Ramos (cell line): Measurements from ENCODE around the gene MAST1.

Experiments used
- in situ Hi-C: fragments of 300-500 bp; cut with MboI; formaldehyde crosslinking; loops from one replicate; pipeline ENCODE4 v1.14.3; 2022; ENCODE audit warnings: low sequenced_read_pairs; ENCODE audit not compliant: unreplicated experiment

MAST1 gene

GRCh38 chr19:12838886-12839756 is 806 bp downstream of the MAST1 start:
- in situ Hi-C loops, result no loop called here

DNA sequence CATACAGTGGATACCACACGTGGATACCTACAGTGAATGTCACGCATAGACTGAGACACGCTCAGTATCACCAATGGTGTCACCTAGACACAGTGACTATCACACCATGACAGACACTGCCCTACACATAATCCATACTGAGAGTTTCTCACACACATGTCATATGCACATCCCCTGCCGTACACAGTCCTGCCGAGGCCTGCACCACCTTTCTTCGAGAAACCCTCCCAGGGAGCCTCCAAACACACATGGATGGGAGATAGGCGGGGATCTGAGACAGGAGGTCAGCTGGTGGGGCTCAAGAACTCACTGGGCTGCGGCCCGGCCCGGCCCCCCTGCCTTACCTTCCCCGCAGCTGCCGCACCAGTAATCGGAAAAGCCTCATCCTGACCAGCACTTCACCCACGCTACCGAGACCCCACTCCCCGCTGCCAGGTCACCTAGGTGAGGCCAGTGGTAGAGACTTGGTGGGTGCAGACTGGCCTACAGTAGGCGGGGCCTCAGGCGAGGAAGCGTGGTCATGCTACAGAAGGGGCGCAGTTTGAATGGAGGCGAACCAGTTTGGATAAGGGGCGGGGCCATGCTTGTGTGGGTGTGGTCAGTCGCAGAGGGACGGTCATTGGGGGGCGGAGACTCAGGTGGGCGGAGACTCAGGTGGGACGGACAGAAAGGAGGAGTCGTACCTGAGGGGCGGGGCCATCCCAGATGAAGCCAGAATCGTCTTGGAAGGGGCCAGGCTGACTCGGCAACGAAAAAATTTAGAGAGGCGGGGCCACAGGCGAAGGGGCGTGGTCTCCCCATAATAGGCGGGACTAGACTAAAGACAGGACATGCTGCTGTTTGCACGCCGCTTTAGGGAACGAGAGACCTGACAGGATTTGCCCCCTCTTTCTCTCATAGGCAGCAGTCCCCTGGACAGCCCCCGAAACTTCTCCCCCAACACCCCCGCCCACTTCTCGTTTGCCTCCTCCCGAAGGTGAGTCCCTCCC is 2.1 kb downstream of the MAST1 start:
- in situ Hi-C loops, result no loop called here

- in situ Hi-C loops, result no loop called here
Observed at GRCh38 chr19:12841094-12841493, 2.8 kb downstream of the MAST1 start.

- in situ Hi-C loops, result no loop called here
Observed at GRCh38 chr19:12842511-12842910, 4.2 kb downstream of the MAST1 start.

GRCh38 chr19:12843328-12843727 is 5.0 kb downstream of the MAST1 start:
- in situ Hi-C loops, result no loop called here

- in situ Hi-C loops, result no loop called here
Observed at GRCh38 chr19:12843999-12844732, 5.9 kb downstream of the MAST1 start.

- in situ Hi-C loops, result loop anchor here (5.0 kb wide), 1 partner anchor 84 kb away; no protein-coding TSS in a partner anchor
Observed at GRCh38 chr19:12846613-12847012, 8.3 kb downstream of the MAST1 start.

GRCh38 chr19:12847159-12848139 is 9.1 kb downstream of the MAST1 start:
- in situ Hi-C loops, result loop anchor here (5.0 kb wide), 1 partner anchor 85 kb away; no protein-coding TSS in a partner anchor

- in situ Hi-C loops, result no loop called here
Observed at GRCh38 chr19:12856653-12857052, 18.3 kb downstream of the MAST1 start.

GRCh38 chr19:12858041-12858928 is 20.0 kb downstream of the MAST1 start:
- in situ Hi-C loops, result no loop called here

- in situ Hi-C loops, result no loop called here
Observed at GRCh38 chr19:12859546-12859945, 21.2 kb downstream of the MAST1 start.

DNA sequence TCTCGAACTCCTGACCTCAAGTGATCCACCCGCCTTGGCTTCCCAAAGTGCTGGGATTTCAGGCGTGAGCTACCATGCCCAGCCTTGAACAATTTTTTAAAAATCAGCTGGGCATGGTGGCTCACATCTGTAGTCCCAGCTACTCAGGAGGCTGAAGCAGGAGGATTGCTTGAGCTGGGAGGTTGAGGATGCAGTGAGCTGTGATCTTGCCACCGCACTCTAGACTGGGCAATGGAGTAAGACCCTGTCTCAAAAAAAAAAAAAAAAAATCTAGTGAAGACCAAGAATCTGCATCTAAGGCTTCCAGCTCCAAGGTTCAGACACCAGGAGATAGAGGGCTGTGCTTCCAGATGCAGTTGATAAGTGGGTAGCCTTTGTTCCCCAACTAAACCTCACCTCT is 25.8 kb downstream of the MAST1 start:
- in situ Hi-C loops, result no loop called here

DNA sequence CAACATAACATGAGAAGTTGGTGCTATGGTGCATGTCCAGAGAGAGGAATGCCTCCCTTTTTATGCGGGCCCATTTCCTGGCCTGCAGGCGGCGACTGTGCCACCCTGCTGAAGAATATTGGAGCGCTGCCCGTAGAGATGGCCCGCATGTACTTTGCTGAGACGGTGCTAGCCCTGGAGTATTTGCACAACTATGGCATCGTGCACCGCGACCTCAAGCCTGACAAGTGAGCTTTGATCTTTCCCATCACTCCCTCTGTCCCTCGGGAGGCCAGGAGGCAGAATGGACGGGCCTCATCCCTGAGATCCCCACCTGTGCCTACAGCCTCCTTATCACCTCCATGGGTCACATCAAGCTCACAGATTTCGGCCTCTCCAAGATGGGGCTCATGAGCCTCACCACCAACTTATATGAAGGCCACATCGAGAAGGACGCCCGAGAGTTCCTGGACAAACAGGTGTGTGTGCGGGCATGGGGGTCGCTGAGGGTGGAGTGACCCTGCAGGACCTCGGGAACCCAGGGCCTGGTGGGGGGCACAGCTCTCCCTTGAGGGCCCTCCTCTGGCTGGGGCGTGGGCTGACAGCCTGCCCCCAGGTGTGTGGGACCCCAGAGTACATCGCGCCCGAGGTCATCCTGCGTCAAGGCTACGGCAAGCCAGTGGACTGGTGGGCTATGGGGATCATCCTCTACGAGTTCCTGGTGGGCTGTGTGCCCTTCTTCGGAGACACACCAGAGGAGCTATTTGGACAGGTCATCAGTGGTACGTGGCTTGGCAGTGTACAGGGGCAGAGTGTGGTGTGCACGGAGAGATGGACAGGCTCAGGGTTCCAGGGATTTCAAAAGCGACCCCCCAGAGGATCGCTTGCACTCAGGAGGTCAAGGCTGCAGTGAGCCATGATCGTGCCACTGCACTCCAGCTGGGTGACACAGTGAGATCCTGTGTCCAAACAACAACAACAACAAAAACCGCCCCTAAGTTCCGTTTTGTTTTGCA is 26.7 kb downstream of the MAST1 start:
- in situ Hi-C loops, result no loop called here

GRCh38 chr19:12865746-12866415 is 27.6 kb downstream of the MAST1 start:
- in situ Hi-C loops, result no loop called here

- in situ Hi-C loops, result no loop called here
Observed at GRCh38 chr19:12866416-12867119, 28.3 kb downstream of the MAST1 start.
